Fibroblast of lung (primary cell): Measurements from ENCODE around the gene ENO3. TPM values are rescaled to one million over a fixed set of nuclear protein-coding genes. Genes with fewer than 3 reads are reported as not detected.

Experiments used
- DNase-seq, 2 donors: peaks; one replicate each; pipeline versions ENCODE4 v3.0.0 to v3.0.0-alpha.2; 2010; ENCODE audit warnings: low read depth in 2 of 2
- H2AFZ ChIP-seq: 2 replicates; pipeline ENCODE4 v1.5.1; 2012; ENCODE audit warnings: low read length, control low read depth, inconsistent platforms
- H3K27ac ChIP-seq: 2 replicates; pipeline ENCODE4 v1.5.1; 2011; ENCODE audit warnings: low read length, control low read depth; ENCODE audit not compliant: insufficient read depth
- H3K27me3 ChIP-seq: 2 replicates; pipeline ENCODE4 v1.5.1; 2011; ENCODE audit warnings: mild to moderate bottlenecking, low read length; ENCODE audit not compliant: control insufficient read depth, insufficient read depth
- H3K36me3 ChIP-seq: 2 replicates; pipeline ENCODE4 v1.5.1; 2011; ENCODE audit warnings: low read length; ENCODE audit not compliant: control insufficient read depth, insufficient read depth
- H3K4me1 ChIP-seq: 2 replicates; pipeline ENCODE4 v1.5.1; 2011; ENCODE audit warnings: low read length; ENCODE audit not compliant: control insufficient read depth, insufficient read depth; ENCODE audit errors: extremely low read depth
- H3K4me2 ChIP-seq: 2 replicates; pipeline ENCODE4 v1.5.1; 2011; ENCODE audit warnings: low read length, control low read depth; ENCODE audit not compliant: insufficient read depth; ENCODE audit errors: extremely low read depth
- H3K4me3 ChIP-seq, 4 experiments: fragments of 200-600 bp in 1 of 4; sonication (generic) in 1 of 4; replicated peaks in 1 of 4; 2 replicates each; pipeline ENCODE4 v1.5.1; 2011 to 2016; ENCODE audit warnings: low read length in 4 of 4, low read depth in 3 of 4, mild to moderate bottlenecking in 3 of 4, control low read depth in 2 of 4, inconsistent platforms in 1 of 4, mixed read lengths in 1 of 4; ENCODE audit not compliant: insufficient read depth in 1 of 4; ENCODE audit errors: control extremely low read depth in 1 of 4
- H3K79me2 ChIP-seq: 2 replicates; pipeline ENCODE4 v1.5.1; 2012; ENCODE audit warnings: mild to moderate bottlenecking, low read length, inconsistent platforms; ENCODE audit not compliant: control insufficient read depth, insufficient read depth
- H3K9ac ChIP-seq: 2 replicates; pipeline ENCODE4 v1.5.1; 2011; ENCODE audit warnings: mild to moderate bottlenecking, low read length, control low read depth; ENCODE audit not compliant: insufficient read depth
- H3K9me3 ChIP-seq: 2 replicates; pipeline ENCODE4 v1.5.1; 2012; ENCODE audit warnings: low read depth, low read length; ENCODE audit not compliant: control insufficient read depth, insufficient read depth
- H4K20me1 ChIP-seq: 2 replicates; pipeline ENCODE4 v1.5.1; 2011; ENCODE audit warnings: low read length; ENCODE audit not compliant: control insufficient read depth, insufficient read depth; ENCODE audit errors: extremely low read depth
- CTCF ChIP-seq, 2 donors: IDR thresholded peaks in 1 of 2; conservative IDR thresholded peaks in 1 of 2; 1 replicate in 1 of 2; 2 replicates in 1 of 2; pipeline ENCODE4 v1.5.1; 2011 to 2012; ENCODE audit warnings: low read length in 2 of 2, control low read depth in 1 of 2, inconsistent platforms in 1 of 2, low read depth in 1 of 2, mild to moderate bottlenecking in 1 of 2
- EZH2 ChIP-seq: IDR thresholded peaks from 2 replicates; pipeline ENCODE4 v1.5.1; 2012; ENCODE audit warnings: low read length, control low read depth, mild to moderate bottlenecking; ENCODE audit errors: missing control alignments
- polyA plus RNA-seq, 2 donors: library from polyadenylated mRNA; depleted of rRNA in 1 of 2; stranded (reverse) in 1 of 2; unstranded in 1 of 2; fragments of >200 nt; gene quantifications; 2 replicates each; pipeline ENCODE4 v1.2.1, GENCODE V29; 2011 to 2012; ENCODE audit warnings: missing spikeins in 1 of 2
- total RNA-seq: library from RNA; depleted of rRNA; stranded (reverse); fragments of >200 nt; gene quantifications from 2 replicates; pipeline ENCODE4 v1.2.1, GENCODE V29; 2014

The ENO3 gene
- total and polyA plus RNA-seq, 2 donors (not counting 1 experiment from before 2014, with no cell fraction given): 2.0 to 4.3 TPM

GRCh38 chr17:4972322-4972721 lies 21.4 kb downstream of the ENO3 start:
- Histone ChIP-seq H3K79me2 (peaks cover 6% of the 10 kb centered on the region), H3K27ac (no peak overlapping the region), H3K4me3 (no peak overlapping the region), H3K9ac (no peak overlapping the region), H3K27me3 (no peaks in the 10 kb centered on the region), H3K4me2 (no peak overlapping the region), H3K9me3 (no peaks in the 10 kb centered on the region), H2AFZ (no peak overlapping the region), H4K20me1 (no peaks in the 10 kb centered on the region), H3K36me3 (peaks cover 14% of the 10 kb centered on the region), H3K4me1 (peaks cover 14% of the 10 kb centered on the region)
- DNase-seq: no peak
- TF ChIP-seq CTCF (conservative IDR thresholded peaks at IDR 0.05 in 1 of 2, IDR thresholded peaks at IDR 0.05 in 1 of 2; ENCODE audit: low read depth in 1 of 2, low read length in 2 of 2): no peak
- TF ChIP-seq EZH2: no peak

GRCh38 chr17:4972752-4973151 lies 21.8 kb downstream of the ENO3 start:
- no peak overlapping the region for H3K27ac ChIP-seq
- H3K4me3 ChIP-seq: no peak overlapping the region
- no peaks in the 10 kb centered on the region for H3K27me3 ChIP-seq
- no peaks in the 10 kb centered on the region for H3K9me3 ChIP-seq
- H3K4me2 ChIP-seq: no peak overlapping the region
- H2AFZ ChIP-seq: no peak overlapping the region
- H3K36me3 ChIP-seq: peaks cover 17% of the 10 kb centered on the region
- DNase-seq: no peak
- H3K9ac ChIP-seq: no peak overlapping the region
- H3K4me1 ChIP-seq: peaks cover 14% of the 10 kb centered on the region
- no peaks in the 10 kb centered on the region for H4K20me1 ChIP-seq
- no peak for TF ChIP-seq CTCF (conservative IDR thresholded peaks at IDR 0.05 in 1 of 2, IDR thresholded peaks at IDR 0.05 in 1 of 2; ENCODE audit: low read depth in 1 of 2, low read length in 2 of 2)
- no peak for TF ChIP-seq EZH2
- peaks cover 6% of the 10 kb centered on the region for H3K79me2 ChIP-seq

GRCh38 chr17:4973256-4974114 lies 22.6 kb downstream of the ENO3 start:
- Histone ChIP-seq H3K79me2 (peaks cover 5% of the 10 kb centered on the region), H3K9ac (no peak overlapping the region), H3K27ac (no peak overlapping the region), H3K36me3 (peaks cover 23% of the 10 kb centered on the region), H3K9me3 (no peaks in the 10 kb centered on the region), H3K4me2 (no peak overlapping the region), H4K20me1 (no peaks in the 10 kb centered on the region), H3K4me3 (no peak overlapping the region), H2AFZ (no peak overlapping the region), H3K4me1 (peaks cover 12% of the 10 kb centered on the region), H3K27me3 (no peaks in the 10 kb centered on the region)
- DNase-seq: no peak
- TF ChIP-seq CTCF (conservative IDR thresholded peaks at IDR 0.05 in 1 of 2, IDR thresholded peaks at IDR 0.05 in 1 of 2; ENCODE audit: low read depth in 1 of 2, low read length in 2 of 2) (no peak), EZH2 (no peak)
